ENCODE data around the gene SERPINB3.

- TF ChIP-seq SAP130 (CRISPR knock-in tag; IDR thresholded peaks at IDR 0.05; ENCODE audit: low read depth) (no peak), ZNF24 (IDR thresholded peaks at IDR 0.05) (no peak), PBX3 (CRISPR knock-in tag; IDR thresholded peaks at IDR 0.05; ENCODE audit: borderline replicate concordance) (no peak), ARNTL (CRISPR knock-in tag; IDR thresholded peaks at IDR 0.05) (no peak), SRSF4 (IDR thresholded peaks at IDR 0.05; ENCODE audit: low read depth, low read length, poor library complexity, severe bottlenecking) (no peak), ZMYM2 (CRISPR knock-in tag; IDR thresholded peaks at IDR 0.05) (no peak), RAD21 (CRISPR knock-in tag; IDR thresholded peaks at IDR 0.05) (no peak), NR3C1 (CRISPR knock-in tag; IDR thresholded peaks at IDR 0.05) (no peak), FOSL1 (CRISPR knock-in tag; IDR thresholded peaks at IDR 0.05; ENCODE audit: borderline replicate concordance) (no peak), CTCF (CRISPR knock-in tag; IDR thresholded peaks at IDR 0.05) (no peak), HMG20B (CRISPR knock-in tag; conservative IDR thresholded peaks at IDR 0.05) (no peak), ZNF605 (CRISPR knock-in tag; IDR thresholded peaks at IDR 0.05) (no peak), TAF1 (CRISPR knock-in tag; IDR thresholded peaks at IDR 0.05) (no peak)
These were observed 13.5 kb downstream of the SERPINB3 start for GRCh38 chr18:63648241-63648640.
